AG09319 (cell line): ENCODE measurements around the gene KRT81.

Experiments used
- DNase-seq: peaks from one replicate; pipeline ENCODE4 v3.0.0-alpha.2; 2010; ENCODE audit warnings: low read depth; ENCODE audit errors: extremely low read depth
- TF ChIP-seq, protein P1 (sequence below): IDR thresholded peaks from 2 replicates; pipeline ENCODE4 v1.5.1; 2011; ENCODE audit warnings: low read depth, mild to moderate bottlenecking, inconsistent platforms, low read length, moderate library complexity

Gene KRT81

DNA sequence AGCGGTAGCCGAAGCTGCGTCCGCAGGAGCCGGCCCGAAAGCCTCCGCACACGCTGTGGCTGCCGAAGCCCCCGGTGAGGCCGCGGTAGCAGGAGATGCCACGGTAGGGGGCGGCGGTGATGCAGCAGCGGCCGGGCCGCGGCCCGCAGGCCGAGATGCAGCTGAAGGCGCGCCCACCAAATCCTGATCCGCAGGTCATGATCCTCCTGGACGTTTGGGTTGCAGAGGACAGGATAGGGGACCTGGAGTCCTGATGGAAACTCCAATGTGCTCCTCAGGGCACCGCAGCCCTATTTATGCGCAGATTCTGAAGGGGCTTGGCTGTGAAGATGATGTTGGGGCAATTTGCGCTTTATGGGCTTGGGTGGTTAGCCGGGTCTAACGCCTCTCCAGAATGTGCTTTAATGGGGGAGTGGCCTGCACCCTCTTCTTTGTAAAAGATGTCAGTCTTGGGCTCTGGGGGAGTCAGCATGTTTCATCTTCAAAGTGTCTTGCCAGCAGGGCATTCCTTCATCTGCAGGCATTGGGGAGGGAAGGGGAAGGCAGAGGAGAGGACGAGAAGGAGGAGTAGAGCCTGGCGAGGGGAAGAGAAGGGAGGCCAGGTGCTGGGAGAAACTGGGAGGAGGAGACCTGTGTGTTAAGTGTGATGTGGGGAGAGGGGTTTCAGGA lies at the start of gene KRT81:
KRT81 (minus strand) TSS at position 268 of the 669 bp plus-strand sequence; CDS start at position 199, 69 bp downstream.
- TF ChIP-seq, protein P1, sequence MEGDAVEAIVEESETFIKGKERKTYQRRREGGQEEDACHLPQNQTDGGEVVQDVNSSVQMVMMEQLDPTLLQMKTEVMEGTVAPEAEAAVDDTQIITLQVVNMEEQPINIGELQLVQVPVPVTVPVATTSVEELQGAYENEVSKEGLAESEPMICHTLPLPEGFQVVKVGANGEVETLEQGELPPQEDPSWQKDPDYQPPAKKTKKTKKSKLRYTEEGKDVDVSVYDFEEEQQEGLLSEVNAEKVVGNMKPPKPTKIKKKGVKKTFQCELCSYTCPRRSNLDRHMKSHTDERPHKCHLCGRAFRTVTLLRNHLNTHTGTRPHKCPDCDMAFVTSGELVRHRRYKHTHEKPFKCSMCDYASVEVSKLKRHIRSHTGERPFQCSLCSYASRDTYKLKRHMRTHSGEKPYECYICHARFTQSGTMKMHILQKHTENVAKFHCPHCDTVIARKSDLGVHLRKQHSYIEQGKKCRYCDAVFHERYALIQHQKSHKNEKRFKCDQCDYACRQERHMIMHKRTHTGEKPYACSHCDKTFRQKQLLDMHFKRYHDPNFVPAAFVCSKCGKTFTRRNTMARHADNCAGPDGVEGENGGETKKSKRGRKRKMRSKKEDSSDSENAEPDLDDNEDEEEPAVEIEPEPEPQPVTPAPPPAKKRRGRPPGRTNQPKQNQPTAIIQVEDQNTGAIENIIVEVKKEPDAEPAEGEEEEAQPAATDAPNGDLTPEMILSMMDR = no peak
- no peak for DNase-seq

DNA sequence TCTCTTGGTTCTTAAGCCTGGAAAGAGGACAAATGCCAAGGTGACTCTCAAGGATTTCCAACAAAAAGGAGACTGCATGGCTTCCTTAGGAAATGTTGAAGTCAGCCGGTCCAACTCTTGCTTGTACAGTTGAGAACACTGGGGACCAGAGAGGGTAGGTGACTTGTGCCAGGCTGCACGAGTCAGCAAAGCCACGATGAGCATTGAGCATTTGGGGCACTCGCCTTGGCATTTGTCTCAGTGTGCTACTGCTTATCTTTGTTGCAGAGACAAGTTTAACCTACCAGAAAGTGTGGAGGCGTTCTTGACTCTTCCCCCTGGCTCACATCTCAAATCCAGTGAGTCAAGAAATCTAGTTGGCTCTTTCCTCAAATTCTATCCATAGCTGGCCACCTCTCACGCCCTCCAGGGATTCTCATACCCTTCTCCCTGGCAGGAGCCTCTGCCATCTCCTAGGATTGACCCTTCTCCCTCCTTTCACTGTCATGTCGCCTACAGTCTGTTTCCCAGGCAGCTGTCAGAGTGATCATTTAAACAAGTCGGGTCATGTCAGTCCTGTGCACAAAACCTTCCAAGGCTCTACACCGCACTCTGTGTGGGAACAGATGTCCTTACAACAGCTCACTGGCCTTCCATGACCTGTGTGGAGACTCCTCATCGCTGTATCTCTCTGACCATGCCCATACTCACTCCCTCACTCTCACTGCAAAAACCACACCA lies 47.1 kb upstream of the KRT81 start:
- TF ChIP-seq, protein P1 = no peak
- no peak for DNase-seq

DNA sequence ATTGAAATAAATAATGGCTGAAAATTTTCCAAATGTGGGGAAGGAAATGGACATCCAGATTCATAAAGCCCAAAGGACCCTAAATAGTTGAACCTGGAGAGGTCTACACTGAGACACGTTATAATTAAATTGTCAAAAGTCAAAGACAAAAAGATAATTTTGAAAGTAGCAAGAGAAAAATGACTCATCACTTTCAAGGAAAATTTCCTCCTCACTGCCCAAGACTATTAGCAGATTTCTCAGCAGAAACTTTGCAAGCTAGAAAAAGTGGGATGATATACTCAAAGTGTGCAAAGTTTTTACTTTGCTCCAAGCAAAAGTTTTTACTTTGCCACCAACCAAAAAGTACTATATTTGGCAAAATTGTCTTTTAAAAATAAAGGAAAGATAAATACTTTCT lies 45.7 kb upstream of the KRT81 start:
- TF ChIP-seq, protein P1 = no peak
- DNase-seq = no peak

DNA sequence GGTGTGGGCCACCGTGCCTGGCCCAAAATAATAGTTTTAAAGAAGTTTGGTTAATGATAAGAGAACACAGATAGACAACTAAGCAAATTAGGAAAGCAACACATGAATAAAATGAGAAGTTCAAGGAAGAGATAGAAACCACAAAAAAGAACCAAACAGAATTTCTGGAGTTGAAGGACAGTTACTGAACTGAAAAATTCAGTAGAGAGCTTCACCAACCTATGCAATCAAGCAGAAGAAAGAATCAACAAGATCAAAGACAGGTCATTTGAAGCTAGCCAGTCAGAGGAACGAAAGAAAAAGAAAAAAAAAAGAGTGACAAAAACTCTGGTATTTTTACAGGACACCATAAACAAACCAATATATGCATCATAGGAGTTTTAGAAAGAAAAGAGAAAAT lies 45.3 kb upstream of the KRT81 start:
- DNase-seq = no peak
- TF ChIP-seq, protein P1 = no peak

DNA sequence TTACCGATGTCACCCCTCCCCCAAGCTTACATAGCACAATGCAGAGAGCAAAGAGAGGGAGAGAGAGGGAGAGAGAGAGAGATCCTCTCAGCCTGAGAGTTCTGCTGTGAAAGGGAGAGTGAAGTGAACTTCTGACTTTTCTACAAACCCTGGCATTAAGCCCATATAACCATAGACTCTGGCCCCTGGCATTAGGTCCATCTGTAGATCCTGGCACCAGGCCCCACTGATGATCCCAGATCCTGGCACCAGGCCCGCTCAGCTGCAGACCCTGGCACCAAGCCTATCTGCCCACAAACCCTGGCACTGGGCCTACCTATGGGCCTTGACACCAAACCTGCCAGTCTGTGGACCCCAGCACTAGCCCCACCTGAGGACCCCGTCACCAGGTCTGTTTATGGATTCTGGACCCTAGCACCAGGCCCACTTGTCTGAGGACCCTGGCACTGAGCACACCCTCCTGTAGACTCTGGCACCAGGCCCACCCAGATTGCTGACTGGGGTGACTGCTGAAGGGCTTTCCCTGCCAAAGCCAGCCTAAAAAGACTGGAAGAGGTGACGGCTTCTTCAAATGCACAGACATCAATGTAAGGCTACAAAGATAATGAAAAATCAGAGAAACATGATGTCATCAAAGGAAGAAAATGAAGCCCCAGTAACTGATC lies 44.4 kb upstream of the KRT81 start:
- TF ChIP-seq, protein P1 = no peak
- no peak for DNase-seq

DNA sequence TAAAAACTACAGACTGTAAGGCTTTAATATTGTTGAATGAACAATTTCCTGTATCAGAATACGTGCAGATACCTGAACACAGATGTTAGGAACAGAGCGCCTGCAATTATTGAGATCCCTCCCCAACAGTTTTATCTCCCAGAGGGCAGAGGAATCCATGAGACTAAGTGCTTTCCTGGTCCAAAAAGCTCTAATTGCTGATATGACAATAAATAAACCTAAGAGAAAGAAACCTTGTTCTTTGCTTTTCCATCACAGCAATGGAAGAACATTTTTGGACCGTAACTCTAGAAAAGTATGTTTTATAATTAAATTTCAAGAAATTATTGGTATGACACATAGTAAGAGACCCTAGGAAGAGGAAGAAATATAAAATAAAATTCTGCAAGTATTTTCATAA lies 42.9 kb upstream of the KRT81 start:
- TF ChIP-seq, protein P1 = no peak
- no peak for DNase-seq

DNA sequence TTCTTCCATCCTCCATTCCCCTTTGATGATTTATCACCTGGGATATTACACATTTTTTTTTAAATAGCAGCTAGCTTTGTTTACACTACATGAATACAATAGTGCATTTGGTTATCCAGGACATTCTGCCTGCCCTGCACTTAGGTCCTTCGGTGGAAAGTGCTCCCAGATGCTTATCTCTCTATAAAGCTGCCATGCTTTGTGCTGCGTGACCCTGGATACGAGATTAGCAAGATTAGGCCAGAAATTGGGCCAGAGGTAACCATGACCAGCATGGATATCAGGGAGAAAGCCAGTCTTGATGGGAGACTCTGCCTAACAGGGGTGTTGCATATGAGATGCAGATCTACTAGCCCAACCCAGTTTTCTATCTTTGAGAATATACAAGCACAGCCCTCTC lies 42.0 kb upstream of the KRT81 start:
- TF ChIP-seq, protein P1 = no peak

More for the DNA sequence above, 42.0 kb upstream of the KRT81 start:
- DNase-seq = no peak
